Loucy (cell line): Measurements from ENCODE around the gene GPR75.

Source experiments
- CTCF ChIP-seq: fragments of 200-600 bp; sonication (generic); conservative IDR thresholded peaks from 2 replicates; pipeline ENCODE4 v1.5.1; 2014; ENCODE audit warnings: mild to moderate bottlenecking, antibody characterized with exemption, low read length
- EZH2phosphoT487 ChIP-seq: fragments of 200-600 bp; IDR thresholded peaks from 2 replicates; pipeline ENCODE4 v1.6.1; 2018; ENCODE audit warnings: antibody characterized with exemption, mild to moderate bottlenecking, moderate library complexity, borderline replicate concordance

GRCh38 chr2:53865264-53865663 is 5.5 kb upstream of the GPR75 start:
- TF ChIP-seq CTCF: no peak
- no peak for TF ChIP-seq EZH2phosphoT487
